Measurements from ENCODE around the gene SIX4. TPM values are rescaled to one million over a fixed set of nuclear protein-coding genes. Genes with fewer than 3 reads are reported as not detected.

Gene SIX4
- total RNA-seq, 1 donor from 2014 or later = 0.78 TPM

Other genes starting within 250 kb of the SIX4 start
- not detected for gene C14orf39, start 238.3 kb downstream of the SIX4 start, total RNA-seq
- gene SIX6, start 215.2 kb downstream of the SIX4 start, total RNA-seq = not detected
- 0.47 TPM for gene SIX1, start 74.9 kb downstream of the SIX4 start, total RNA-seq
- gene MNAT1, start 10.4 kb upstream of the SIX4 start, total RNA-seq = 91.9 TPM